K562 (cell line): ENCODE data around the gene ALOXE3.

Source experiments
- ETV5 ChIP-seq: sonication (generic); formaldehyde crosslinking; IDR thresholded peaks from 2 replicates; pipeline ENCODE4 v1.4.0; 2020; ENCODE audit warnings: low read depth, mild to moderate bottlenecking, missing genetic modification reagents
- ETV6 ChIP-seq, 3 experiments: fragments of 150-350 bp in 1 of 3; sonication (generic) in 1 of 3; formaldehyde crosslinking in 1 of 3; IDR thresholded peaks; 2 replicates each; pipeline versions ENCODE4 v1.6.1 to v1.8.0; 2014 to 2022; ENCODE audit warnings: borderline replicate concordance in 2 of 3, low read depth in 2 of 3, antibody characterized with exemption in 1 of 3, low read length in 1 of 3, mild to moderate bottlenecking in 1 of 3, missing genetic modification reagents in 1 of 3
- EZH2 ChIP-seq: IDR thresholded peaks from 2 replicates; pipeline ENCODE4 v1.6.1; 2012; ENCODE audit warnings: low read depth, mild to moderate bottlenecking, inconsistent platforms, low read length, borderline replicate concordance
- GATA2 ChIP-seq: sonication (generic); formaldehyde crosslinking; IDR thresholded peaks from 2 replicates; pipeline ENCODE4 v1.4.0; 2020; ENCODE audit warnings: mild to moderate bottlenecking, missing genetic modification reagents
- KDM1A ChIP-seq, 2 experiments: fragments of 450-650 bp; IDR thresholded peaks; 2 replicates each; pipeline ENCODE4 v1.6.1; 2016; ENCODE audit warnings: mild to moderate bottlenecking in 2 of 2
- POLR2A ChIP-seq: fragments of 450-650 bp; conservative IDR thresholded peaks from 2 replicates; pipeline ENCODE4 v1.6.1; 2016
- SP1 ChIP-seq: sonication (generic); formaldehyde crosslinking; IDR thresholded peaks from 2 replicates; pipeline ENCODE4 v1.8.1; 2022; ENCODE audit warnings: mild to moderate bottlenecking, missing genetic modification reagents
- YY1 ChIP-seq, 3 experiments: IDR thresholded peaks; 2 replicates each; pipeline ENCODE4 v1.6.1; 2011; ENCODE audit warnings: low read length in 2 of 3, mild to moderate bottlenecking in 2 of 3, moderate library complexity in 2 of 3, borderline replicate concordance in 1 of 3, control low read depth in 1 of 3, low read depth in 1 of 3; ENCODE audit not compliant: insufficient read depth in 3 of 3, insufficient replicate concordance in 2 of 3, control insufficient read depth in 1 of 3, insufficient read length in 1 of 3; ENCODE audit errors: extremely low read depth in 1 of 3
- TF ChIP-seq, protein P1 (sequence below), 3 experiments: IDR thresholded peaks in 2 of 3; conservative IDR thresholded peaks in 1 of 3; 2 replicates each; pipeline ENCODE4 v1.5.1; 2011 to 2012; ENCODE audit warnings: low read length in 3 of 3, mild to moderate bottlenecking in 3 of 3, control low read depth in 2 of 3, improper control_type of control experiment in 1 of 3, inconsistent platforms in 1 of 3, low read depth in 1 of 3, mixed read lengths in 1 of 3, moderate library complexity in 1 of 3; ENCODE audit not compliant: insufficient read depth in 2 of 3
- TF ChIP-seq, protein P2 (sequence below), 2 experiments: fragments of 450-650 bp; formaldehyde crosslinking in 1 of 2; IDR thresholded peaks; 2 replicates each; pipeline versions ENCODE4 v1.4.0 to v1.6.1; 2014 to 2020; ENCODE audit warnings: mild to moderate bottlenecking in 2 of 2, borderline replicate concordance in 1 of 2, low read depth in 1 of 2

DNA sequence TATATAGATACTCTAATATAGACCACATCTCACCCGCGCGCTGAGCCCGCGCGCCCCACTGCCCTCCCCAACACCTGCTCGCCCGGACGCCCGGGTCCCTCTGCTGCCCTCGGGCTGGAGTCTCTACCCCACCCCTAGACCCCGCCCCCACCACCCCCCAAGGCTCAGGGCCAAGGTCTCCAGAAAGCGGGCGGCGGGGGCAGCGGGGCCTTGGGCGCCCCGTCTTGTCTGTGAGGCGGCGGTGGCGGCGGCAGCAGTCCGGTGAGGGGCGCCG is 3.0 kb upstream of the ALOXE3 start:
- TF ChIP-seq ETV6 (IDR thresholded peaks at IDR 0.05; ENCODE audit: borderline replicate concordance in 1 of 2, low read depth in 2 of 2, low read length in 1 of 2) = no peak
- TF ChIP-seq ETV6 (CRISPR knock-in tag; IDR thresholded peaks at IDR 0.05; ENCODE audit: borderline replicate concordance) = no peak
- TF ChIP-seq, protein P1, sequence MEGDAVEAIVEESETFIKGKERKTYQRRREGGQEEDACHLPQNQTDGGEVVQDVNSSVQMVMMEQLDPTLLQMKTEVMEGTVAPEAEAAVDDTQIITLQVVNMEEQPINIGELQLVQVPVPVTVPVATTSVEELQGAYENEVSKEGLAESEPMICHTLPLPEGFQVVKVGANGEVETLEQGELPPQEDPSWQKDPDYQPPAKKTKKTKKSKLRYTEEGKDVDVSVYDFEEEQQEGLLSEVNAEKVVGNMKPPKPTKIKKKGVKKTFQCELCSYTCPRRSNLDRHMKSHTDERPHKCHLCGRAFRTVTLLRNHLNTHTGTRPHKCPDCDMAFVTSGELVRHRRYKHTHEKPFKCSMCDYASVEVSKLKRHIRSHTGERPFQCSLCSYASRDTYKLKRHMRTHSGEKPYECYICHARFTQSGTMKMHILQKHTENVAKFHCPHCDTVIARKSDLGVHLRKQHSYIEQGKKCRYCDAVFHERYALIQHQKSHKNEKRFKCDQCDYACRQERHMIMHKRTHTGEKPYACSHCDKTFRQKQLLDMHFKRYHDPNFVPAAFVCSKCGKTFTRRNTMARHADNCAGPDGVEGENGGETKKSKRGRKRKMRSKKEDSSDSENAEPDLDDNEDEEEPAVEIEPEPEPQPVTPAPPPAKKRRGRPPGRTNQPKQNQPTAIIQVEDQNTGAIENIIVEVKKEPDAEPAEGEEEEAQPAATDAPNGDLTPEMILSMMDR (IDR thresholded peaks at IDR 0.05 in 2 of 3, conservative IDR thresholded peaks at IDR 0.05 in 1 of 3; ENCODE audit: insufficient read depth in 2 of 3, low read depth in 1 of 3, low read length in 3 of 3) = no peak
- no peak for TF ChIP-seq ETV5
- no peak for TF ChIP-seq SP1 (CRISPR knock-in tag)
- no peak for TF ChIP-seq GATA2 (CRISPR knock-in tag)
- no peak for TF ChIP-seq YY1 (IDR thresholded peaks at IDR 0.05; ENCODE audit: borderline replicate concordance in 1 of 3, control insufficient read depth in 1 of 3, extremely low read depth in 1 of 3, insufficient read depth in 3 of 3, insufficient read length in 1 of 3, insufficient replicate concordance in 2 of 3, low read depth in 1 of 3, low read length in 2 of 3)
- no peak for TF ChIP-seq KDM1A (IDR thresholded peaks at IDR 0.05)
- TF ChIP-seq POLR2A = no peak
- TF ChIP-seq EZH2 = no peak
- TF ChIP-seq, protein P2, sequence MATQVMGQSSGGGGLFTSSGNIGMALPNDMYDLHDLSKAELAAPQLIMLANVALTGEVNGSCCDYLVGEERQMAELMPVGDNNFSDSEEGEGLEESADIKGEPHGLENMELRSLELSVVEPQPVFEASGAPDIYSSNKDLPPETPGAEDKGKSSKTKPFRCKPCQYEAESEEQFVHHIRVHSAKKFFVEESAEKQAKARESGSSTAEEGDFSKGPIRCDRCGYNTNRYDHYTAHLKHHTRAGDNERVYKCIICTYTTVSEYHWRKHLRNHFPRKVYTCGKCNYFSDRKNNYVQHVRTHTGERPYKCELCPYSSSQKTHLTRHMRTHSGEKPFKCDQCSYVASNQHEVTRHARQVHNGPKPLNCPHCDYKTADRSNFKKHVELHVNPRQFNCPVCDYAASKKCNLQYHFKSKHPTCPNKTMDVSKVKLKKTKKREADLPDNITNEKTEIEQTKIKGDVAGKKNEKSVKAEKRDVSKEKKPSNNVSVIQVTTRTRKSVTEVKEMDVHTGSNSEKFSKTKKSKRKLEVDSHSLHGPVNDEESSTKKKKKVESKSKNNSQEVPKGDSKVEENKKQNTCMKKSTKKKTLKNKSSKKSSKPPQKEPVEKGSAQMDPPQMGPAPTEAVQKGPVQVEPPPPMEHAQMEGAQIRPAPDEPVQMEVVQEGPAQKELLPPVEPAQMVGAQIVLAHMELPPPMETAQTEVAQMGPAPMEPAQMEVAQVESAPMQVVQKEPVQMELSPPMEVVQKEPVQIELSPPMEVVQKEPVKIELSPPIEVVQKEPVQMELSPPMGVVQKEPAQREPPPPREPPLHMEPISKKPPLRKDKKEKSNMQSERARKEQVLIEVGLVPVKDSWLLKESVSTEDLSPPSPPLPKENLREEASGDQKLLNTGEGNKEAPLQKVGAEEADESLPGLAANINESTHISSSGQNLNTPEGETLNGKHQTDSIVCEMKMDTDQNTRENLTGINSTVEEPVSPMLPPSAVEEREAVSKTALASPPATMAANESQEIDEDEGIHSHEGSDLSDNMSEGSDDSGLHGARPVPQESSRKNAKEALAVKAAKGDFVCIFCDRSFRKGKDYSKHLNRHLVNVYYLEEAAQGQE (IDR thresholded peaks at IDR 0.05; ENCODE audit: borderline replicate concordance) = no peak
- TF ChIP-seq, protein P2 (CRISPR knock-in tag; IDR thresholded peaks at IDR 0.05; ENCODE audit: low read depth) = no peak
